Neutrophil (primary cell): ENCODE measurements around the gene REPIN1.

Experiments used
- H3K27ac ChIP-seq: fragments of 200-600 bp; sonication (generic); 2 replicates; pipeline ENCODE4 v1.5.1; 2016; ENCODE audit warnings: mild to moderate bottlenecking, moderate library complexity
- H3K27me3 ChIP-seq: fragments of 200-600 bp; sonication (generic); 2 replicates; pipeline ENCODE4 v1.6.0; 2016; ENCODE audit warnings: mild to moderate bottlenecking
- H3K36me3 ChIP-seq: fragments of 200-600 bp; sonication (generic); 2 replicates; pipeline ENCODE4 v1.5.1; 2017
- H3K4me1 ChIP-seq, 2 experiments: fragments of 200-600 bp in 1 of 2; sonication (generic) in 1 of 2; 1 replicate in 1 of 2; 2 replicates in 1 of 2; pipeline versions ENCODE4 v1.5.1 to v1.6.1; 2013 to 2016; ENCODE audit warnings: low read depth in 1 of 2, low read length in 1 of 2, mild to moderate bottlenecking in 1 of 2, moderate library complexity in 1 of 2; ENCODE audit not compliant: control insufficient read depth in 1 of 2, insufficient read depth in 1 of 2
- H3K4me3 ChIP-seq, 2 experiments: fragments of 200-600 bp in 1 of 2; sonication (generic) in 1 of 2; 1 replicate in 1 of 2; 2 replicates in 1 of 2; pipeline ENCODE4 v1.5.1; 2013 to 2016; ENCODE audit warnings: low read depth in 1 of 2, low read length in 1 of 2, mild to moderate bottlenecking in 1 of 2, moderate library complexity in 1 of 2
- H3K9me3 ChIP-seq: fragments of 200-600 bp; sonication (generic); 2 replicates; pipeline ENCODE4 v1.5.1; 2016
- TF ChIP-seq, protein P1 (sequence below): fragments of 200-600 bp; sonication (generic); IDR thresholded peaks from 2 replicates; pipeline ENCODE4 v1.5.1; 2016; ENCODE audit warnings: antibody characterized with exemption

REPIN1 gene

DNA sequence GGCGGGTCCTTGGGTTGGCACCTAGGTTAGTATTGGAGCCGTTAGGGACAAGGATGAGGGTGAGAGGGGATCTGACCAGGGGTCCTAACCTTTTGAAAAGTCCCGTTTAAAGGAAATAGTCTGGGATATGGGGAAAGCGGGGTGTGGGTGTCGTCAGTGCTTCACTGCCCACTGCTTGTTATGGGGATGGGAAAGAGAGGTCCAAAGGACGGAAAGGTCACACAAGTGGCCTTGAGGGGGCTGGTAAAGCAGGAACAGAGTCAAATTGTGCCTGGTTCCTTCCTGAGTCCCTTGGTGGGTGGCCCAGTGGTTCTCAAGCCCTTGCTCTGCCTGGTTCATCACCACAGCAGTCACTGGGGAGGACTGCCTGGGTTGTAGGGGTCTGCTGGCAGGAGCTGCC is 7.9 kb downstream of the REPIN1 start:
- H3K36me3 ChIP-seq, result peaks cover 28% of the 10 kb centered on the region
- H3K27me3 ChIP-seq, result no peaks in the 10 kb centered on the region
- no peak overlapping the region for H3K4me3 ChIP-seq
- H3K4me1 ChIP-seq, result peaks cover 27 to 30% of the 10 kb centered on the region in 2 experiments
- TF ChIP-seq, protein P1, sequence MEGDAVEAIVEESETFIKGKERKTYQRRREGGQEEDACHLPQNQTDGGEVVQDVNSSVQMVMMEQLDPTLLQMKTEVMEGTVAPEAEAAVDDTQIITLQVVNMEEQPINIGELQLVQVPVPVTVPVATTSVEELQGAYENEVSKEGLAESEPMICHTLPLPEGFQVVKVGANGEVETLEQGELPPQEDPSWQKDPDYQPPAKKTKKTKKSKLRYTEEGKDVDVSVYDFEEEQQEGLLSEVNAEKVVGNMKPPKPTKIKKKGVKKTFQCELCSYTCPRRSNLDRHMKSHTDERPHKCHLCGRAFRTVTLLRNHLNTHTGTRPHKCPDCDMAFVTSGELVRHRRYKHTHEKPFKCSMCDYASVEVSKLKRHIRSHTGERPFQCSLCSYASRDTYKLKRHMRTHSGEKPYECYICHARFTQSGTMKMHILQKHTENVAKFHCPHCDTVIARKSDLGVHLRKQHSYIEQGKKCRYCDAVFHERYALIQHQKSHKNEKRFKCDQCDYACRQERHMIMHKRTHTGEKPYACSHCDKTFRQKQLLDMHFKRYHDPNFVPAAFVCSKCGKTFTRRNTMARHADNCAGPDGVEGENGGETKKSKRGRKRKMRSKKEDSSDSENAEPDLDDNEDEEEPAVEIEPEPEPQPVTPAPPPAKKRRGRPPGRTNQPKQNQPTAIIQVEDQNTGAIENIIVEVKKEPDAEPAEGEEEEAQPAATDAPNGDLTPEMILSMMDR, result no peak
- no peak overlapping the region for H3K27ac ChIP-seq
- no peaks in the 10 kb centered on the region for H3K9me3 ChIP-seq

DNA sequence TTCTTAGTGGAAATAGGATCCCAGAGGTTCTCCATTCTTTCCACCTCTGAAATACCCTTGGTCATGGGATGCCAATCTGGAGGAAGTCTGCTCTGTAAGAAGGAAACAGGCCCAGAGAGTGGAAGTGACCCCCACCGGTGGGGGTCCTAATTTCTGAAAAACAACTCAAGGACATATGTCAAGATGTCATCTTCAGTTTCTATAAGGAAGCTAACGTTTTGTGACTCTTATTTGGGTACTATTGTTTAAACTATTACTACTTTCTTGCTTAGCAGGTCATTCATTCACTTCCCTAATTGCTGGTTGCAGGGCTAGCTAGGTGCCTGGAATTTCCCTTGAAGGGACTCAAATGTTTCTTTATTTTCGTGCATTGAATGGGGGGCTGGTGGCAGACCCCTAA is 8.6 kb downstream of the REPIN1 start:
- H3K27ac ChIP-seq, result peak overlapping the region; percentile 90
- TF ChIP-seq, protein P1, result no peak
- H3K4me1 ChIP-seq, result peaks cover 27 to 30% of the 10 kb centered on the region in 2 experiments
- no peaks in the 10 kb centered on the region for H3K27me3 ChIP-seq
- H3K9me3 ChIP-seq, result no peaks in the 10 kb centered on the region
- no peak overlapping the region for H3K4me3 ChIP-seq
- H3K36me3 ChIP-seq, result peaks cover 22% of the 10 kb centered on the region

DNA sequence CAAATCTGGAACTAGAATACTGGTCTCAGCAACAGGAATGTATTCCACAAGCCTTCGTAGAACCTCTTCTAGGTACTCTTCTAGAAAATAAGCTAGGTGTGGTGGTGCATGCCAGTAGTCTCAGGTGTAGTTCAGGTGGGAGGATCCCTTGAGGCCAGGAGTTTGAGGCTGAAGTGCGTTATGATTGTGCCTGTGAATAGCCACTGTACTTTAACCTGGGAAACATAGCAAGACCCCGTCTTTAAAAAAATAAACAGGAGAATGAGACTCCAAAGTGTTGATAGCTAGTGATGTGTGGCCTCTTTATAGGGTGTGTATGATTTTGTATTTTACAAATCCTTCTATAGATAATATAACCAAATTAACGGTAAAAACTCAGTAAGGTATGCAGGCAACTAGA is 9.0 kb downstream of the REPIN1 start:
- Histone ChIP-seq H3K27ac (peak overlapping the region; percentile 90), H3K36me3 (peaks cover 18% of the 10 kb centered on the region), H3K27me3 (no peaks in the 10 kb centered on the region), H3K4me1 (peaks cover 27 to 30% of the 10 kb centered on the region in 2 experiments), H3K9me3 (no peaks in the 10 kb centered on the region), H3K4me3 (no peak overlapping the region)
- TF ChIP-seq, protein P1, result no peak

DNA sequence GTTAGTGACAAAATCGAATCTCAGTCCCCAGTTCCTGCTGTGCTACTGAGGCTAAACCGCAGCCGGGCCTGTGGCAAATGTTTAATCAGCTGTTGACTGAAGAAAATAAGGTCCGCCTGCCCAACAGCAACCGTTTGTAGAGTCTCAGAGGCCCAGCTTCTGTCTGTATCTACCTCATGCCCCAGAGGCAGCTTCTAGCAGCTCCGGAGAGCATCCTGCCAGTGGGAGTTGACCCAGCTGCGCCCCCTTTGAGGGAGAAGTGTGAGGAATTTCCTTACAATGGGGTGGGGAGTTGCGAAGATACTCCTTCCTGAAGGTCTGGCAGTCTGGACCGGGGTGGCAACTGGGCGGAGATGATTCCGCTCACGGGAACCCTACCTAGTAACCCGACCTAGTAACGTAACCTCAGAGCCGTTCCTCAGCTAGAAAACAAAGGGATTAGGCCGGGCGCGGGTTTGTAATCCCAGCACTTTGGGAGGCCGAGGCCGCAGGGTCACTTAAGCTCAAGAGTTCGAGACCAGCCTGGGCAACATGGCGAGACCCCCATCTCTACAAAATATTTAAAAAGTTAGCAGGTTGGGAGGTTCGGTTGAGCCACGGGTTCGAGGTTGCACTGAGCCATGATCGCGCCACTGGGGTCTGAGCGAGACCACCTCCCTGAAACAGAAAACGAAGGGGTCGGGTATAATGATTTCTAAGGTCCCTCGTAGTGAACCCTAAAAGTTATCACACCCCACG is 9.7 kb downstream of the REPIN1 start:
- peak overlapping the region; percentile 90 for H3K27ac ChIP-seq
- peaks cover 11% of the 10 kb centered on the region for H3K36me3 ChIP-seq
- no peaks in the 10 kb centered on the region for H3K27me3 ChIP-seq
- peak overlapping the region; percentile 94 to 100 for H3K4me3 ChIP-seq
- peaks cover 31 to 32% of the 10 kb centered on the region in 2 experiments for H3K4me1 ChIP-seq
- TF ChIP-seq, protein P1, result no peak
- H3K9me3 ChIP-seq, result no peaks in the 10 kb centered on the region

DNA sequence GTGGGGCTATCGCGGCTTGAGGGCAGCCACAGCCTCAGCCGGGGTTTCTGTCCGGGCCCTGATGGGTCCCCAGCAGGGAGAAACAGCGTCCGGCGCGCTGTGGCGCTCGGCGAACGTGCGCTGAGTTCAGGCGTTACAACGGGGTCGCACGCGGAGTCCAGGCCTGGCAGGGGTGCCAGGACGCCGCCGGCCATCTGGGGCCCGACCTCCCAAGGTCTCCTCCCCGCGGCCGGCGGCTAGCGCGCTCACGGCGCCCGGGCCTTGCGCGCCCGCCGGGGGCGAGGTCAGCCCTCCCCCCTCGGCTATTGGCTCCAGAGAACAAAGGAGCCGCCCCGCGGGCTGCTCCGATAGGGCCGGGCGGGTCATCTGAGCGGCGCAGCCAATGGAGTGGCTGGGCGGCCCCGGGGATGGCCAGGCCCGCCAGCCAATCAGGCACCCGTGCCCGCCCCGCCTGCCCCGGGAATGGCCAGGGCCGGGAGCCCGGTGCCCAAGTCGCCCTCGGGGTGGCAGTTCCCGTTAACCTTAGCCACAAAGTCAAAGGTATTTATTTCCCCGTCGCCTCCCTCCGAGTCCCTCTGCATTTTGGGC is 10.3 kb downstream of the REPIN1 start, which contains the start of gene ZNF775:
TSS of gene ZNF775 (plus strand) at position 478 of the 588 bp plus-strand sequence. CDS start 9,141 bp downstream, outside the sequence.
- Histone ChIP-seq H3K4me3 (peak within 1 kb of the TSS; percentile 94 to 100), H3K27ac (peak within 1 kb of the TSS; percentile 90), H3K9me3 (no peaks in the 10 kb centered on the region), H3K27me3 (no peaks in the 10 kb centered on the region), H3K4me1 (peaks cover 34 to 38% of the 10 kb centered on the region in 2 experiments), H3K36me3 (peaks cover 4% of the 10 kb centered on the region)
- TF ChIP-seq, protein P1, result peak; percentile 42
